GM18951 (cell line): ENCODE measurements around the gene MARVELD1.
A peak's percentile ranks its signal among the peaks of the same experiment; 100 is the strongest.
"Not testable (repeated sequence)": the region's sequence is repeated elsewhere in the genome, so short reads cannot be mapped to it uniquely, and the experiment has no call there.

Experiments used
- POLR2A ChIP-seq: IDR thresholded peaks from 4 replicates; pipeline ENCODE4 v1.6.1; 2011; ENCODE audit warnings: mild to moderate bottlenecking; ENCODE audit not compliant: insufficient read length, insufficient read depth; ENCODE audit errors: extremely low read depth
- in situ Hi-C: fragments of 300-500 bp; cut with MboI; formaldehyde crosslinking; loops from one replicate; pipeline ENCODE4 v1.12.0; 2022; ENCODE audit warnings: low sequenced_read_pairs, mixed read lengths, inconsistent platforms; ENCODE audit not compliant: unreplicated experiment

MARVELD1 gene

GRCh38 chr10:97686301-97686961 lies 27.1 kb upstream of the MARVELD1 start:
- in situ Hi-C loops, result no loop called here
- no peak for TF ChIP-seq POLR2A

- peak; percentile 61 for TF ChIP-seq POLR2A
- in situ Hi-C loops, result no loop called here
Measured at GRCh38 chr10:97686962-97687784, 26.4 kb upstream of the MARVELD1 start, which contains the start of gene AVPI1. AVPI1 (minus strand) TSS chr10:97687241; CDS start chr10:97679905, 7,336 bp downstream.

GRCh38 chr10:97687785-97688781 lies 25.4 kb upstream of the MARVELD1 start:
- in situ Hi-C loops, result no loop called here
- TF ChIP-seq POLR2A, result no peak

GRCh38 chr10:97689559-97690020 lies 23.9 kb upstream of the MARVELD1 start:
- no peak for TF ChIP-seq POLR2A
- in situ Hi-C loops, result no loop called here

GRCh38 chr10:97690133-97690532 lies 23.4 kb upstream of the MARVELD1 start:
- no peak for TF ChIP-seq POLR2A
- in situ Hi-C loops, result no loop called here

- in situ Hi-C loops, result not testable (repeated sequence)
Measured at GRCh38 chr10:97698072-97698655, 15.4 kb upstream of the MARVELD1 start.

GRCh38 chr10:97701438-97702069 lies 12.0 kb upstream of the MARVELD1 start:
- in situ Hi-C loops, result no loop called here
- no peak for TF ChIP-seq POLR2A

GRCh38 chr10:97703398-97704067 lies 10.0 kb upstream of the MARVELD1 start:
- TF ChIP-seq POLR2A, result no peak
- in situ Hi-C loops, result no loop called here

- in situ Hi-C loops, result no loop called here
- no peak for TF ChIP-seq POLR2A
Measured at GRCh38 chr10:97704341-97704740, 9.2 kb upstream of the MARVELD1 start.

- TF ChIP-seq POLR2A, result no peak
- in situ Hi-C loops, result no loop called here
Measured at GRCh38 chr10:97705006-97705670, 8.4 kb upstream of the MARVELD1 start.

- TF ChIP-seq POLR2A, result no peak
- in situ Hi-C loops, result no loop called here
Measured at GRCh38 chr10:97707134-97707861, 6.2 kb upstream of the MARVELD1 start.
